HG03439 (cell line): Measurements from ENCODE around the gene ACTC1.

Experiments used
- ATAC-seq: cut with Tn5 transposase; IDR thresholded peaks from one replicate; pipeline ENCODE4 v1.9.1; 2021; ENCODE audit warnings: mild to moderate bottlenecking, moderate library complexity; ENCODE audit not compliant: unreplicated experiment

Gene ACTC1

GRCh38 chr15:34759992-34760391, 35.4 kb downstream of the ACTC1 start:
- ATAC-seq = no peak

- no peak for ATAC-seq
These were observed 36.0 kb downstream of the ACTC1 start for GRCh38 chr15:34759347-34759746.

GRCh38 chr15:34757262-34757661, 38.1 kb downstream of the ACTC1 start:
- no peak for ATAC-seq

GRCh38 chr15:34755419-34755773, 40.0 kb downstream of the ACTC1 start:
- ATAC-seq = no peak

GRCh38 chr15:34754674-34755418, 40.5 kb downstream of the ACTC1 start, which contains the start of gene GJD2:
Gene GJD2 (minus strand): TSS chr15:34754998. CDS start chr15:34754488, 510 bp downstream.
- no peak for ATAC-seq

- no peak for ATAC-seq
These were observed 41.2 kb downstream of the ACTC1 start for GRCh38 chr15:34754171-34754601.

- no peak for ATAC-seq
These were observed 42.0 kb downstream of the ACTC1 start for GRCh38 chr15:34753236-34753894.

- no peak for ATAC-seq
These were observed 45.7 kb downstream of the ACTC1 start for GRCh38 chr15:34749691-34750090.
